ENCODE data around the gene TSPAN18. TPM values are rescaled to one million over a fixed set of nuclear protein-coding genes. Genes with fewer than 3 reads are reported as not detected.

The TSPAN18 gene
- total and polyA plus RNA-seq, 2 of the 8 experiments (the other 6 are each of a cell fraction or from before 2014, with no cell fraction given), result 5.2 to 10.2 TPM

DNA sequence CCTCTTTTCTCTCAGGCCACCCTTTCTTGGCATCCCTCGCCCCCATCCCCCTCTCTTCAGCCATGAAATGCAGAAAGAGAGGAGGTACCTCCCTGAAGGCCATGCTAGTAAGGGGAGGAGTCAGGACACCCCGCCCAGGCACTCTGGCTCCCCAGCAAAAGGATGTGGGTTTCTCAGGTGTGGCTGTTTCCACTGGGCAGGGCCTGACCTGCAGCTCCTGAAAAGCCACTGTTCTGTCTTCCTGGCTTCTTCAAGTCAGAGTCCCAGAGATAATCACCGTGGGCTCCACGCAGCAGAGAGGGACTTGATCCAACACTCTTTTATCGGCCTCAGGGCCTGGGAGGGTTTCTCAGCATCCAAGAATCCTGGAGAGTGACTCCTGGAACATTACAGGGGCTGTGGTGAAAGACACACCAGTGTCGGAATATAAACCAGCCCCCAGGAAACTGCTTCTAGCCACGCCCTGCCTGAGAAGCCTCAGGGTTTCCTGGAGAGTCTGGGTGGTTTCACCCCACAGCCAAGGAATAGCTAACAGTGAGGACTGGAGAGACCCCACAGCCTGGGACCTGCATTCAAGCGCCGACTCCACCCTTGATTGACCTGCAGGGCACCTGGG, 45.7 kb upstream of the TSPAN18 start:
- peak; percentile 39 for FAIRE-seq
- H3K9me3 ChIP-seq (ENCODE audit: insufficient read depth in 2 of 2, low read depth in 1 of 2, low read length in 1 of 2), result no peaks in the 10 kb centered on the region; a peak in 1 of 4 replicates
- CTCF ChIA-PET (ENCODE audit: partially characterized antibody), result interaction anchor here (0.7 to 1.2 kb wide), 3 partner anchors 40 to 60 kb away, joined by 3 to 4 read pairs (median 3); no protein-coding TSS in a partner anchor
- TF ChIP-seq RAD21 (IDR thresholded peaks at IDR 0.05 in 1 of 2, conservative IDR thresholded peaks at IDR 0.05 in 1 of 2; ENCODE audit: low read depth in 2 of 2, low read length in 2 of 2), result no peak
- TF ChIP-seq HDAC2 (IDR thresholded peaks at IDR 0.05; ENCODE audit: borderline replicate concordance in 1 of 2, low read depth in 2 of 2, low read length in 2 of 2), result no peak
- no peak for TF ChIP-seq SP4 (IDR thresholded peaks at IDR 0.05; ENCODE audit: low read length)
- TF ChIP-seq NRF1 (IDR thresholded peaks at IDR 0.05; ENCODE audit: low read depth, low read length), result no peak
- no peak for TF ChIP-seq SRF (IDR thresholded peaks at IDR 0.05; ENCODE audit: low read depth, low read length)
- TF ChIP-seq POU5F1 (IDR thresholded peaks at IDR 0.05; ENCODE audit: low read depth, low read length), result no peak

More for the DNA sequence above, 45.7 kb upstream of the TSPAN18 start:
- H2BK5ac ChIP-seq (ENCODE audit: low read depth, low read length), result no peak overlapping the region
- no peak overlapping the region for H2BK120ac ChIP-seq (replicated peaks; ENCODE audit: low read depth, low read length)
- no peak overlapping the region for H4K91ac ChIP-seq (replicated peaks; ENCODE audit: insufficient read length, low read length)
- H4K20me1 ChIP-seq (replicated peaks in 1 of 2; ENCODE audit: control insufficient read depth in 1 of 2, insufficient read depth in 2 of 2, low read length in 2 of 2), result no peaks in the 10 kb centered on the region
- WGBS, 2 experiments (ENCODE audit: extremely low coverage in 1 of 2, insufficient coverage in 1 of 2, insufficient read length in 1 of 2, insufficient replicate concordance in 2 of 2, low coverage in 1 of 2, low lambda C conversion rate in 2 of 2, missing lambda C conversion rate in 1 of 2), result 86% methylated on average over 8 of the region's 9 CpGs; no CpG with 5 or more reads in 1 of the 2 experiments
- no peak overlapping the region for H4K8ac ChIP-seq (ENCODE audit: extremely low read depth, insufficient read depth, low read length)
- H4K5ac ChIP-seq (ENCODE audit: insufficient read length, low read depth, low read length), result no peak overlapping the region
- H3K27ac ChIP-seq (ENCODE audit: low read depth, low read length), result no peak overlapping the region
- H3K9ac ChIP-seq (replicated peaks in 1 of 4; ENCODE audit: extremely low read depth in 1 of 4, low read depth in 3 of 4, low read length in 3 of 4), result no peak overlapping the region
- H2AK5ac ChIP-seq (ENCODE audit: low read depth, low read length), result no peak overlapping the region
- H3K4me2 ChIP-seq (ENCODE audit: insufficient read depth in 1 of 2, low read depth in 2 of 2, low read length in 2 of 2), result no peak overlapping the region
- DNase-seq (ENCODE audit: low read depth in 1 of 2, low spot score in 2 of 2), result no peak
- no peaks in the 10 kb centered on the region for H3K79me2 ChIP-seq (ENCODE audit: control insufficient read depth in 1 of 2, insufficient read depth in 2 of 2, low read length in 2 of 2)
- no peak overlapping the region for H3K56ac ChIP-seq (replicated peaks; ENCODE audit: insufficient read length, low read depth, low read length)
- no peaks in the 10 kb centered on the region for H3K27me3 ChIP-seq (replicated peaks in 1 of 4; ENCODE audit: control insufficient read depth in 3 of 4, extremely low read depth in 1 of 4, insufficient read depth in 3 of 4, low read length in 3 of 4)
- H3K23ac ChIP-seq (ENCODE audit: insufficient read length), result no peak overlapping the region
- no peak overlapping the region for H2BK20ac ChIP-seq (ENCODE audit: low read length)
- no peak overlapping the region for H3K4me3 ChIP-seq (ENCODE audit: extremely low read depth in 1 of 4, insufficient read depth in 2 of 4, low read depth in 3 of 4, low read length in 4 of 4)
- no peaks in the 10 kb centered on the region for H3K79me1 ChIP-seq (ENCODE audit: low read depth, low read length)
- H3K18ac ChIP-seq (ENCODE audit: extremely low read depth, low read length), result peak overlapping the region; percentile 19; the same call in 1 of the 2 replicates
- H2BK12ac ChIP-seq (ENCODE audit: low read depth, low read length), result no peak overlapping the region
- H3K14ac ChIP-seq (ENCODE audit: insufficient read length), result no peak overlapping the region
- peak overlapping the region; percentile 81; the same call in 1 of the 2 replicates for H2BK15ac ChIP-seq (ENCODE audit: low read length)
- peaks cover 3% of the 10 kb centered on the region; the same call in 1 of the 2 replicates for H3K23me2 ChIP-seq (ENCODE audit: low read depth, low read length)
- H3K4me1 ChIP-seq (replicated peaks in 1 of 4; ENCODE audit: control insufficient read depth in 3 of 4, insufficient read depth in 4 of 4, low read length in 3 of 4), result peaks cover 0 to 8% (median under 1%) of the 10 kb centered on the region in 4 experiments; a peak in 1 of 7 replicates
- H3K36me3 ChIP-seq (ENCODE audit: control insufficient read depth in 2 of 4, insufficient read depth in 4 of 4, low read length in 3 of 4), result no peaks in the 10 kb centered on the region
- no peak overlapping the region for H3K4ac ChIP-seq (replicated peaks; ENCODE audit: insufficient read length, low read depth, low read length)
- POLR2A ChIA-PET (ENCODE audit: partially characterized antibody), result interaction anchor here (1.1 kb wide), 1 partner anchor 20 kb away, joined by 3 read pairs; no protein-coding TSS in a partner anchor
- H2AFZ ChIP-seq (ENCODE audit: low read length), result peak overlapping the region; percentile 20; the same call in 1 of the 2 replicates
